Ascending aorta (tissue), 2 donors: ENCODE measurements around the gene EHD4. TPM values are rescaled to one million over a fixed set of nuclear protein-coding genes. Genes with fewer than 3 reads are reported as not detected.

Experiments used
- DNase-seq, 2 donors: peaks; one replicate each; pipeline ENCODE4 v3.0.0-alpha.2; 2019; ENCODE audit warnings: low spot score in 2 of 2
- H3K27ac ChIP-seq, 2 donors: fragments of 200-600 bp; sonication (generic); one replicate each; pipeline ENCODE4 v1.5.1; 2016 to 2017; ENCODE audit warnings: mild to moderate bottlenecking in 1 of 2
- H3K27me3 ChIP-seq: fragments of 200-600 bp; sonication (generic); one replicate; pipeline ENCODE4 v1.5.1; 2017
- H3K36me3 ChIP-seq, 2 donors: fragments of 200-600 bp; sonication (generic); one replicate each; pipeline ENCODE4 v1.5.1; 2016
- H3K4me1 ChIP-seq, 2 donors: fragments of 200-600 bp; sonication (generic); one replicate each; pipeline ENCODE4 v1.5.1; 2016 to 2017; ENCODE audit warnings: mild to moderate bottlenecking in 1 of 2
- H3K4me3 ChIP-seq, 2 donors: fragments of 200-600 bp; sonication (generic); one replicate each; pipeline ENCODE4 v1.5.1; 2016 to 2017; ENCODE audit warnings: mild to moderate bottlenecking in 1 of 2
- H3K9me3 ChIP-seq, 2 donors: fragments of 200-600 bp; sonication (generic); one replicate each; pipeline ENCODE4 v1.5.1; 2016
- CTCF ChIP-seq, 3 experiments: fragments of 200-600 bp in 2 of 3; fragments of 450-650 bp in 1 of 3; sonication (generic) in 2 of 3; IDR thresholded peaks; one replicate each; pipeline ENCODE4 v1.5.1; 2016 to 2019; ENCODE audit warnings: antibody characterized with exemption in 3 of 3, mild to moderate bottlenecking in 1 of 3, moderate library complexity in 1 of 3
- intact Hi-C: fragments of 100-400 bp; cut with DNase I; formaldehyde crosslinking; loops from one replicate; pipeline ENCODE4 v1.15.1; 2023
- total RNA-seq: library from RNA; depleted of rRNA; stranded (reverse); fragments of >200 nt; gene quantifications from one replicate; pipeline ENCODE4 v1.1.0, GENCODE V29; 2016

Gene EHD4
- total RNA-seq, 1 donor from 2014 or later: 70.4 TPM

GRCh38 chr15:41849204-41849603, 123.2 kb downstream of the EHD4 start:
- no peak for TF ChIP-seq CTCF (IDR thresholded peaks at IDR 0.05)
- intact Hi-C loops: no loop called here
- peaks cover 28 to 40% of the 10 kb centered on the region in 2 donors for H3K36me3 ChIP-seq

GRCh38 chr15:41848631-41849030, 123.7 kb downstream of the EHD4 start:
- intact Hi-C loops: no loop called here
- Histone ChIP-seq H3K4me1 (no peaks in the 10 kb centered on the region), H3K27ac (no peak overlapping the region), H3K4me3 (no peak overlapping the region), H3K27me3 (no peaks in the 10 kb centered on the region), H3K36me3 (peaks cover 28 to 41% of the 10 kb centered on the region in 2 donors), H3K9me3 (no peaks in the 10 kb centered on the region)
- DNase-seq: no peak
- TF ChIP-seq CTCF (IDR thresholded peaks at IDR 0.05): no peak

More at GRCh38 chr15:41849204-41849603, 123.2 kb downstream of the EHD4 start:
- Histone ChIP-seq H3K27ac (no peak overlapping the region), H3K9me3 (no peaks in the 10 kb centered on the region), H3K4me3 (no peak overlapping the region), H3K4me1 (no peaks in the 10 kb centered on the region), H3K27me3 (no peaks in the 10 kb centered on the region)
- DNase-seq: no peak

GRCh38 chr15:41847981-41848380, 124.4 kb downstream of the EHD4 start:
- no peak for TF ChIP-seq CTCF (IDR thresholded peaks at IDR 0.05)
- no peaks in the 10 kb centered on the region for H3K4me1 ChIP-seq
- H3K4me3 ChIP-seq: no peak overlapping the region
- DNase-seq: no peak
- no peaks in the 10 kb centered on the region for H3K27me3 ChIP-seq
- intact Hi-C loops: no loop called here
- H3K36me3 ChIP-seq: peaks cover 28 to 47% of the 10 kb centered on the region in 2 donors
- H3K27ac ChIP-seq: no peak overlapping the region
- no peaks in the 10 kb centered on the region for H3K9me3 ChIP-seq

GRCh38 chr15:41847206-41847605, 125.2 kb downstream of the EHD4 start:
- no peak overlapping the region for H3K27ac ChIP-seq
- DNase-seq: no peak
- H3K36me3 ChIP-seq: peaks cover 29 to 51% of the 10 kb centered on the region in 2 donors
- intact Hi-C loops: no loop called here
- no peaks in the 10 kb centered on the region for H3K4me1 ChIP-seq
- no peaks in the 10 kb centered on the region for H3K27me3 ChIP-seq
- H3K4me3 ChIP-seq: no peak overlapping the region
- H3K9me3 ChIP-seq: no peaks in the 10 kb centered on the region
- no peak for TF ChIP-seq CTCF (IDR thresholded peaks at IDR 0.05)

Other genes starting within 250 kb of the EHD4 start
- 27.6 TPM for gene MAPKBP1, start 198.1 kb downstream of the EHD4 start, total RNA-seq
- gene JMJD7, start 144.5 kb downstream of the EHD4 start, total RNA-seq: 16.4 TPM
- gene PLA2G4B, start 133.7 kb downstream of the EHD4 start, total RNA-seq: 13.9 TPM
- 1.5 TPM for gene SPTBN5, start 78.5 kb downstream of the EHD4 start, total RNA-seq
- gene PLA2G4E, start 48.5 kb upstream of the EHD4 start, total RNA-seq: not detected
- gene PLA2G4D, start 122.0 kb upstream of the EHD4 start, total RNA-seq: not detected
- not detected for gene PLA2G4F, start 184.1 kb upstream of the EHD4 start, total RNA-seq
- gene VPS39, start 235.7 kb upstream of the EHD4 start, total RNA-seq: 91.9 TPM